ENCODE measurements around the gene CELF5. TPM values are rescaled to one million over a fixed set of nuclear protein-coding genes. Genes with fewer than 3 reads are reported as not detected.
"Not testable (repeated sequence)": the region's sequence is repeated elsewhere in the genome, so short reads cannot be mapped to it uniquely, and the experiment has no call there.

The CELF5 gene
- total and polyA plus RNA-seq, 2 experiments from 2014 or later: 5.6 to 10.6 TPM

GRCh38 chr19:3220576-3220975 lies 3.9 kb upstream of the CELF5 start:
- H3F3A ChIP-seq (replicated peaks; ENCODE audit: low read depth): no peaks in the 10 kb centered on the region
- H3K4me1 Mint-ChIP-seq: no peaks in the 10 kb centered on the region
- no peaks in the 10 kb centered on the region for H3K9me2 ChIP-seq (ENCODE audit: insufficient read depth)
- no peaks in the 10 kb centered on the region for H3K27me3 ChIP-seq (ENCODE audit: insufficient read depth)
- ATAC-seq (no peak), DNase-seq (ENCODE audit: low spot score) (no peak)
- no peaks in the 10 kb centered on the region for H3K9me3 Mint-ChIP-seq
- H3K27ac Mint-ChIP-seq: no peak overlapping the region
- peaks cover 5% of the 10 kb centered on the region; the same call in 1 of the 3 replicates for H3K36me3 Mint-ChIP-seq (ENCODE audit: low read depth)
- TF ChIP-seq JUNB (IDR thresholded peaks at IDR 0.05; ENCODE audit: unreplicated experiment) (no peak), ZNF462 (CRISPR knock-in tag; IDR thresholded peaks at IDR 0.05) (no peak), REST (IDR thresholded peaks at IDR 0.05; ENCODE audit: unreplicated experiment) (no peak)
- no peak overlapping the region for H2AFZ ChIP-seq
- no peaks in the 10 kb centered on the region for H3K79me2 ChIP-seq (replicated peaks; ENCODE audit: insufficient read depth)
- H3K27ac ChIP-seq (ENCODE audit: low read depth): no peak overlapping the region
- H4K20me1 ChIP-seq (replicated peaks; ENCODE audit: insufficient read depth): no peaks in the 10 kb centered on the region; the same call in none of the 2 replicates
- no peak overlapping the region for H3K4me3 ChIP-seq
- H3K4me1 ChIP-seq (ENCODE audit: insufficient read depth): no peaks in the 10 kb centered on the region
- H3K4me3 Mint-ChIP-seq: no peak overlapping the region
- H3K27me3 Mint-ChIP-seq (ENCODE audit: insufficient read depth, low read depth, poor library complexity): peaks cover 10% of the 10 kb centered on the region
- H3K36me3 ChIP-seq (ENCODE audit: insufficient read depth): no peaks in the 10 kb centered on the region
- H3K4me2 ChIP-seq: no peak overlapping the region

- not testable (repeated sequence) for H3K9me2 ChIP-seq (ENCODE audit: insufficient read depth); H3K4me3 ChIP-seq; H4K20me1 ChIP-seq (replicated peaks; ENCODE audit: insufficient read depth); H2AFZ ChIP-seq; H3K27ac ChIP-seq (ENCODE audit: low read depth); H3K27me3 ChIP-seq (ENCODE audit: insufficient read depth); ATAC-seq; H3K4me2 ChIP-seq; H3K36me3 Mint-ChIP-seq (ENCODE audit: low read depth); H3F3A ChIP-seq (replicated peaks; ENCODE audit: low read depth); H3K4me1 ChIP-seq (ENCODE audit: insufficient read depth); H3K9me3 Mint-ChIP-seq; H3K36me3 ChIP-seq (ENCODE audit: insufficient read depth); DNase-seq (ENCODE audit: low spot score); H3K27ac Mint-ChIP-seq; H3K79me2 ChIP-seq (replicated peaks; ENCODE audit: insufficient read depth); H3K4me1 Mint-ChIP-seq; H3K4me3 Mint-ChIP-seq
- peaks cover 13% of the 10 kb centered on the region for H3K27me3 Mint-ChIP-seq (ENCODE audit: insufficient read depth, low read depth, poor library complexity)
These were observed 2.9 kb upstream of the CELF5 start for GRCh38 chr19:3221576-3221975.

Data from GM23338 (cell line).